Liver (tissue), 9 donors: ENCODE results near the gene TMEM242. TPM values are rescaled to one million over a fixed set of nuclear protein-coding genes. Genes with fewer than 3 reads are reported as not detected.

ENCODE experiments used
- DNase-seq: peaks from one replicate; pipeline ENCODE4 v3.0.0-alpha.2; 2017; ENCODE audit warnings: low spot score
- H3K27ac ChIP-seq, 2 donors: one replicate each; pipeline ENCODE4 v1.7.0; 2013; ENCODE audit warnings: inconsistent platforms in 2 of 2, low read length in 2 of 2, control low read depth in 1 of 2, low read depth in 1 of 2, mild to moderate bottlenecking in 1 of 2
- H3K27me3 ChIP-seq, 4 donors: one replicate each; pipeline versions ENCODE4 v1.6.1 to v1.7.0; 2013; ENCODE audit warnings: low read length in 3 of 4, inconsistent platforms in 1 of 4, mild to moderate bottlenecking in 1 of 4, moderate library complexity in 1 of 4; ENCODE audit not compliant: control insufficient read depth in 4 of 4, insufficient read depth in 4 of 4
- H3K36me3 ChIP-seq, 4 donors: one replicate each; pipeline versions ENCODE4 v1.6.1 to v1.7.0; 2013; ENCODE audit warnings: low read length in 3 of 4, mild to moderate bottlenecking in 3 of 4, low read depth in 1 of 4, moderate library complexity in 1 of 4; ENCODE audit not compliant: control insufficient read depth in 4 of 4, insufficient read depth in 3 of 4
- H3K4me1 ChIP-seq, 4 donors: one replicate each; pipeline versions ENCODE4 v1.6.1 to v1.7.0; 2013; ENCODE audit warnings: low read length in 3 of 4, mild to moderate bottlenecking in 3 of 4, moderate library complexity in 1 of 4; ENCODE audit not compliant: control insufficient read depth in 4 of 4, insufficient read depth in 4 of 4
- H3K4me3 ChIP-seq, 3 donors: one replicate each; pipeline versions ENCODE4 v1.6.1 to v1.7.0; 2013; ENCODE audit warnings: low read length in 3 of 3, control low read depth in 1 of 3, low read depth in 1 of 3, mild to moderate bottlenecking in 1 of 3
- H3K9ac ChIP-seq, 2 donors: one replicate each; pipeline ENCODE4 v1.7.0; 2013; ENCODE audit warnings: low read length in 2 of 2, mild to moderate bottlenecking in 2 of 2, moderate library complexity in 2 of 2, control low read depth in 1 of 2, low read depth in 1 of 2
- H3K9me3 ChIP-seq, 4 donors: one replicate each; pipeline versions ENCODE4 v1.6.1 to v1.7.0; 2013; ENCODE audit warnings: low read length in 3 of 4; ENCODE audit not compliant: control insufficient read depth in 4 of 4
- EGR1 ChIP-seq, 2 donors: IDR thresholded peaks; 2 replicates each; pipeline ENCODE4 v1.6.1; 2016 to 2018; ENCODE audit warnings: antibody characterized with exemption in 2 of 2, low read depth in 2 of 2
- FOXA1 ChIP-seq: IDR thresholded peaks from 2 replicates; pipeline ENCODE4 v1.6.1; 2016; ENCODE audit warnings: antibody characterized with exemption
- FOXA2 ChIP-seq: IDR thresholded peaks from 2 replicates; pipeline ENCODE4 v1.6.1; 2016; ENCODE audit warnings: antibody characterized with exemption
- GABPA ChIP-seq, 2 donors: IDR thresholded peaks in 1 of 2; conservative IDR thresholded peaks in 1 of 2; 2 replicates each; pipeline ENCODE4 v1.6.1; 2016; ENCODE audit warnings: antibody characterized with exemption in 2 of 2, mild to moderate bottlenecking in 1 of 2, moderate library complexity in 1 of 2
- HNF4A ChIP-seq, 2 donors: conservative IDR thresholded peaks; 2 replicates each; pipeline ENCODE4 v1.6.1; 2016; ENCODE audit warnings: antibody characterized with exemption in 2 of 2, mild to moderate bottlenecking in 2 of 2
- HNF4G ChIP-seq: IDR thresholded peaks from 2 replicates; pipeline ENCODE4 v1.6.1; 2016; ENCODE audit warnings: antibody characterized with exemption
- MAX ChIP-seq: IDR thresholded peaks from 2 replicates; pipeline ENCODE4 v1.6.1; 2016; ENCODE audit warnings: antibody characterized with exemption
- NR2F2 ChIP-seq: IDR thresholded peaks from 2 replicates; pipeline ENCODE4 v1.6.1; 2016; ENCODE audit warnings: antibody characterized with exemption
- RAD21 ChIP-seq, 2 donors: IDR thresholded peaks; 2 replicates each; pipeline ENCODE4 v1.6.1; 2016; ENCODE audit warnings: antibody characterized with exemption in 2 of 2, mild to moderate bottlenecking in 2 of 2
- REST ChIP-seq: IDR thresholded peaks from 2 replicates; pipeline ENCODE4 v1.6.1; 2016; ENCODE audit warnings: antibody characterized with exemption, mild to moderate bottlenecking
- TAF1 ChIP-seq: conservative IDR thresholded peaks from 2 replicates; pipeline ENCODE4 v1.6.1; 2016; ENCODE audit warnings: antibody characterized with exemption, mild to moderate bottlenecking
- YY1 ChIP-seq: IDR thresholded peaks from 2 replicates; pipeline ENCODE4 v1.6.1; 2016; ENCODE audit warnings: antibody characterized with exemption, mild to moderate bottlenecking
- ZBTB33 ChIP-seq: IDR thresholded peaks from 2 replicates; pipeline ENCODE4 v1.6.1; 2016; ENCODE audit warnings: antibody characterized with exemption
- WGBS: extraction: QIAGEN DNeasy Blood & Tissue Kit; methylation state at CpG from one replicate; pipeline ENCODE4 v1.1.7; 2013; 5-methylcytosine and 5-hydroxymethylcytosine counted together
- polyA plus RNA-seq, 2 donors: library from polyadenylated mRNA; stranded (reverse) in 1 of 2; unstranded in 1 of 2; fragments of 200-250 nt in 1 of 2; fragments of >200 nt in 1 of 2; fragmentation: Nextera tagmentation in 1 of 2; extraction: Ambion mirVana in 1 of 2; gene quantifications; one replicate each; pipeline versions ENCODE4 v1.2.1 to v1.2.3, GENCODE V29; 2013 to 2015
- total RNA-seq, 2 donors: library from RNA; depleted of rRNA; stranded (reverse); fragments of >200 nt; gene quantifications; one replicate each; pipeline ENCODE4 v1.2.3, GENCODE V29; 2014
- donor health status: healthy.
- donor health status: healthy.
- donor health status: healthy.
- donor health status: healthy.
- donor health status: healthy.

The TMEM242 gene
- total and polyA plus RNA-seq, 4 donors = 3.7 to 10.2 (median 6.1) TPM

- TF ChIP-seq MAX (no peak), EGR1 (IDR thresholded peaks at IDR 0.05; ENCODE audit: low read depth in 2 of 2) (no peak), ZBTB33 (no peak)
Measured at GRCh38 chr6:157346373-157346772, 23.1 kb upstream of the TMEM242 start (continued).

GRCh38 chr6:157343732-157344131, 20.4 kb upstream of the TMEM242 start:
- no peaks in the 10 kb centered on the region for H3K4me1 ChIP-seq

More at GRCh38 chr6:157343732-157344131, 20.4 kb upstream of the TMEM242 start:
- TF ChIP-seq HNF4G (no peak), RAD21 (IDR thresholded peaks at IDR 0.05) (no peak), EGR1 (IDR thresholded peaks at IDR 0.05; ENCODE audit: low read depth in 2 of 2) (no peak), YY1 (no peak), REST (no peak), ZBTB33 (no peak), GABPA (IDR thresholded peaks at IDR 0.05 in 1 of 2, conservative IDR thresholded peaks at IDR 0.05 in 1 of 2) (no peak), FOXA1 (no peak), FOXA2 (no peak), HNF4A (conservative IDR thresholded peaks at IDR 0.05) (no peak), NR2F2 (no peak), TAF1 (no peak)
- 84% methylated on average over 4 of the region's 4 CpGs for WGBS
- Histone ChIP-seq H3K27ac (no peak overlapping the region), H3K36me3 (no peaks in the 10 kb centered on the region), H3K4me3 (no peak overlapping the region), H3K27me3 (peaks cover 0 to 3% (median 0%) of the 10 kb centered on the region in 4 donors), H3K9ac (no peak overlapping the region), H3K9me3 (no peaks in the 10 kb centered on the region)
- no peak for DNase-seq
